BJ (cell line): ENCODE data around the gene RAET1G. TPM values are rescaled to one million over a fixed set of nuclear protein-coding genes. Genes with fewer than 3 reads are reported as not detected.
"Not testable (repeated sequence)": the region's sequence is repeated elsewhere in the genome, so short reads cannot be mapped to it uniquely, and the experiment has no call there.

Experiments
- CTCF ChIA-PET: fragments of 350-600 bp; formaldehyde crosslinking; extraction: SDS; loops from one replicate; lab custom pipeline; 2021; ENCODE audit warnings: antibody characterized with exemption, inconsistent platforms; lab: Yijun Ruan, JAX
- POLR2A ChIA-PET: fragments of 300-600 bp; sonication (Branson Sonifier 250); formaldehyde crosslinking; extraction: SDS; loops from one replicate; lab custom pipeline; 2021; ENCODE audit warnings: antibody characterized with exemption; lab: Charles Lee
- DNase-seq: peaks from one replicate; pipeline ENCODE4 v3.0.0-alpha.2; 2011; ENCODE audit warnings: low read depth
- H3K27me3 ChIP-seq: 2 replicates; pipeline ENCODE4 v1.6.0; 2011; ENCODE audit warnings: low read length; ENCODE audit not compliant: control insufficient read depth, insufficient read depth
- H3K36me3 ChIP-seq: 2 replicates; pipeline ENCODE4 v1.5.1; 2011; ENCODE audit warnings: low read length; ENCODE audit not compliant: control insufficient read depth, insufficient read depth
- H3K4me3 ChIP-seq: 2 replicates; pipeline ENCODE4 v1.5.1; 2011; ENCODE audit warnings: low read depth, mild to moderate bottlenecking, control low read depth, low read length
- polyA plus RNA-seq: library from polyadenylated mRNA; depleted of rRNA; stranded (reverse); fragments of >200 nt; gene quantifications from 2 replicates; pipeline ENCODE4 v1.2.3, GENCODE V29; 2011
- TF ChIP-seq, protein P1 (sequence below): IDR thresholded peaks from 2 replicates; pipeline ENCODE4 v1.5.1; 2011; ENCODE audit warnings: low read depth, mild to moderate bottlenecking, control low read depth, inconsistent platforms, low read length, moderate library complexity; ENCODE audit not compliant: insufficient read depth

Gene RAET1G
- polyA plus RNA-seq, 1 experiment: 1.1 TPM

- TF ChIP-seq, protein P1, sequence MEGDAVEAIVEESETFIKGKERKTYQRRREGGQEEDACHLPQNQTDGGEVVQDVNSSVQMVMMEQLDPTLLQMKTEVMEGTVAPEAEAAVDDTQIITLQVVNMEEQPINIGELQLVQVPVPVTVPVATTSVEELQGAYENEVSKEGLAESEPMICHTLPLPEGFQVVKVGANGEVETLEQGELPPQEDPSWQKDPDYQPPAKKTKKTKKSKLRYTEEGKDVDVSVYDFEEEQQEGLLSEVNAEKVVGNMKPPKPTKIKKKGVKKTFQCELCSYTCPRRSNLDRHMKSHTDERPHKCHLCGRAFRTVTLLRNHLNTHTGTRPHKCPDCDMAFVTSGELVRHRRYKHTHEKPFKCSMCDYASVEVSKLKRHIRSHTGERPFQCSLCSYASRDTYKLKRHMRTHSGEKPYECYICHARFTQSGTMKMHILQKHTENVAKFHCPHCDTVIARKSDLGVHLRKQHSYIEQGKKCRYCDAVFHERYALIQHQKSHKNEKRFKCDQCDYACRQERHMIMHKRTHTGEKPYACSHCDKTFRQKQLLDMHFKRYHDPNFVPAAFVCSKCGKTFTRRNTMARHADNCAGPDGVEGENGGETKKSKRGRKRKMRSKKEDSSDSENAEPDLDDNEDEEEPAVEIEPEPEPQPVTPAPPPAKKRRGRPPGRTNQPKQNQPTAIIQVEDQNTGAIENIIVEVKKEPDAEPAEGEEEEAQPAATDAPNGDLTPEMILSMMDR: no peak
- H3K4me3 ChIP-seq: no peak overlapping the region
- DNase-seq: peak; percentile 62
- no peaks in the 10 kb centered on the region for H3K27me3 ChIP-seq
- ChIA-PET CTCF (interaction anchor here (1.7 to 3.8 kb wide), 2 partner anchors 18 to 59 kb away, joined by 5 to 12 read pairs; no protein-coding TSS in a partner anchor), POLR2A (no interaction called here)
- no peaks in the 10 kb centered on the region for H3K36me3 ChIP-seq
Observed at GRCh38 chr6:149895048-149895590, 27.8 kb downstream of the RAET1G start.

- CTCF ChIA-PET, H3K36me3 ChIP-seq, H3K27me3 ChIP-seq, DNase-seq, H3K4me3 ChIP-seq, POLR2A ChIA-PET: not testable (repeated sequence)
Observed at GRCh38 chr6:149891864-149892263, 31.1 kb downstream of the RAET1G start.

GRCh38 chr6:149891259-149891658 is 31.7 kb downstream of the RAET1G start:
- TF ChIP-seq, protein P1: no peak
- ChIA-PET POLR2A (no interaction called here), CTCF (no interaction called here)
- Histone ChIP-seq H3K36me3 (no peaks in the 10 kb centered on the region), H3K27me3 (no peaks in the 10 kb centered on the region), H3K4me3 (no peak overlapping the region)
- DNase-seq: no peak

DNA sequence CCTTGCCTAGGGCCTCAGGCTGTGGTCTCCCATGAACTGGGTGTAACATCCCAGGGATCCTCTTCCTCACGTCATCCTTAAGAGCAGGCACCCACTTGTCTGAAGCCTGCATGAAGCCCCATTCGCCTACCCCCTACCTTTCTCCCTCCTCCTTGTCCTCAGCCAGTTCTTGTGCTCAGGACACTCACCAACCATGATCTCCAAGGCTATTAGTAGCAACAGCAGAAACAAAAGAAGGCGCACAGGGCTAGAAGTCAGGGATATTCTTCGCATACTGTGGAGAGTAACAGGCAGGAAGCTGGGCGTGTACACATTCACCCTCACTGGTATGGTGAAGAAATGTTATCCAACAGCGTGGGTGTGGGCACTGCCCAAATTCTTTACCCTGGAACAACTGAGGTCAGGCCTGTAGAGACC is 32.3 kb downstream of the RAET1G start:
- TF ChIP-seq, protein P1: no peak
- DNase-seq: no peak
- Histone ChIP-seq H3K4me3 (no peak overlapping the region), H3K36me3 (no peaks in the 10 kb centered on the region), H3K27me3 (no peaks in the 10 kb centered on the region)
- ChIA-PET POLR2A (no interaction called here), CTCF (no interaction called here)

GRCh38 chr6:149889326-149889725 is 33.6 kb downstream of the RAET1G start:
- ChIA-PET POLR2A (no interaction called here), CTCF (interaction anchor here (1.3 kb wide), 1 partner anchor 12 kb away, joined by 3 read pairs; no protein-coding TSS in a partner anchor)
- Histone ChIP-seq H3K27me3 (no peaks in the 10 kb centered on the region), H3K4me3 (no peak overlapping the region), H3K36me3 (no peaks in the 10 kb centered on the region)
- no peak for DNase-seq
- TF ChIP-seq, protein P1: no peak

- H3K27me3 ChIP-seq: no peaks in the 10 kb centered on the region
- no peak for DNase-seq
- ChIA-PET POLR2A (no interaction called here), CTCF (interaction anchor here (1.3 kb wide), 1 partner anchor 11 kb away, joined by 3 read pairs; no protein-coding TSS in a partner anchor)
- TF ChIP-seq, protein P1: no peak
- no peak overlapping the region for H3K4me3 ChIP-seq
- H3K36me3 ChIP-seq: no peaks in the 10 kb centered on the region
Observed at GRCh38 chr6:149888659-149889058, 34.3 kb downstream of the RAET1G start.
